HepG2 (cell line): ENCODE results near the gene FKBP1A. TPM values are rescaled to one million over a fixed set of nuclear protein-coding genes. Genes with fewer than 3 reads are reported as not detected.

Experiments
- ATAC-seq: fragments of 200-7000 bp; cut with Tn5 transposase; 3 replicates; pipeline ENCODE4 v1.9.1; 2020; ENCODE audit warnings: mild to moderate bottlenecking, moderate library complexity
- Bru-seq: library from RNA; stranded (reverse); fragments of 400-500 nt; gene quantifications from one replicate; lab custom pipeline; 2021; lab: Mats Ljungman, UMichigan
- BruChase-seq, 2 experiments: library from RNA; stranded (reverse); fragments of 400-500 nt; gene quantifications; one replicate each; lab custom pipeline; 2021; lab: Mats Ljungman, UMichigan
- BruUV-seq: library from RNA; stranded (reverse); fragments of 400-500 nt; replicated peaks from 2 replicates; lab custom pipeline; 2021; lab: Mats Ljungman, UMichigan
- CTCF ChIA-PET: fragments of 300-600 bp; formaldehyde crosslinking; extraction: SDS; loops from one replicate; lab custom pipeline; 2021; ENCODE audit warnings: low total read pairs, inconsistent platforms, low intra/inter-chr PET ratio; lab: Yijun Ruan, JAX
- POLR2A ChIA-PET: fragments of 350-600 bp; sonication (Branson Sonifier 250); formaldehyde crosslinking; loops from one replicate; lab custom pipeline; 2020; ENCODE audit warnings: antibody characterized with exemption, inconsistent platforms; lab: Yijun Ruan, JAX
- DNase-seq: peaks from one replicate; pipeline ENCODE4 v3.0.0-alpha.2; 2015; ENCODE audit warnings: low spot score
- FAIRE-seq: peaks from 3 replicates; lab custom pipeline; 2011; peaks lifted over from hg19 to GRCh38; lab: Jason Lieb, UNC
- H2AFZ ChIP-seq: one replicate; pipeline ENCODE4 v1.6.1; 2011; ENCODE audit warnings: low read length, inconsistent platforms
- H3K27ac ChIP-seq: fragments of 300-600 bp; 3 replicates; pipeline ENCODE4 v1.8.0; 2011; ENCODE audit warnings: mixed run types, mild to moderate bottlenecking, mixed read lengths, low read length, inconsistent platforms; ENCODE audit not compliant: insufficient read depth; ENCODE audit errors: extremely low read length
- H3K27me3 ChIP-seq, 2 experiments: fragments of 200-600 bp in 1 of 2; 2 replicates in 1 of 2; 3 replicates in 1 of 2; pipeline versions ENCODE4 v1.6.0 to v1.8.0; 2011; ENCODE audit warnings: low read length in 2 of 2, mild to moderate bottlenecking in 2 of 2, moderate library complexity in 2 of 2, inconsistent platforms in 1 of 2; ENCODE audit not compliant: insufficient read depth in 2 of 2, control insufficient read depth in 1 of 2
- H3K36me3 ChIP-seq, 2 experiments: fragments of 200-600 bp in 1 of 2; replicated peaks in 1 of 2; 2 replicates in 1 of 2; 3 replicates in 1 of 2; pipeline versions ENCODE4 v1.5.1 to v1.8.0; 2011; ENCODE audit warnings: low read length in 2 of 2, inconsistent platforms in 1 of 2; ENCODE audit not compliant: insufficient read depth in 2 of 2, control insufficient read depth in 1 of 2
- H3K4me1 ChIP-seq: 2 replicates; pipeline ENCODE4 v1.5.1; 2012; ENCODE audit warnings: low read length, inconsistent platforms; ENCODE audit not compliant: insufficient read depth
- H3K4me2 ChIP-seq: 2 replicates; pipeline ENCODE4 v1.6.0; 2011; ENCODE audit warnings: low read depth, low read length, inconsistent platforms
- H3K4me3 ChIP-seq, 3 experiments: fragments of 200-600 bp in 1 of 3; sonication (generic), shearing (Covaris generic) in 1 of 3; replicated peaks in 1 of 3; 2 replicates each; pipeline ENCODE4 v1.5.1; 2011 to 2016; ENCODE audit warnings: low read length in 3 of 3, inconsistent platforms in 2 of 3, low read depth in 2 of 3, mild to moderate bottlenecking in 2 of 3, control low read depth in 1 of 3, mixed read lengths in 1 of 3; ENCODE audit not compliant: insufficient read depth in 1 of 3
- H3K79me2 ChIP-seq: one replicate; pipeline ENCODE4 v1.6.1; 2011; ENCODE audit warnings: low read length, inconsistent platforms; ENCODE audit not compliant: insufficient read depth
- H3K9ac ChIP-seq: 2 replicates; pipeline ENCODE4 v1.6.0; 2011; ENCODE audit warnings: mild to moderate bottlenecking, low read depth, low read length, inconsistent platforms; ENCODE audit not compliant: insufficient read depth
- H3K9me3 ChIP-seq: 2 replicates; pipeline ENCODE4 v1.5.1; 2012; ENCODE audit warnings: mild to moderate bottlenecking, low read length
- H4K20me1 ChIP-seq: 2 replicates; pipeline ENCODE4 v1.6.0; 2011; ENCODE audit warnings: inconsistent platforms, mild to moderate bottlenecking, low read length, moderate library complexity; ENCODE audit not compliant: insufficient read depth
- BCL3 ChIP-seq: sonication (generic); formaldehyde crosslinking; IDR thresholded peaks from 2 replicates; pipeline ENCODE4 v1.5.1; 2020; ENCODE audit warnings: mild to moderate bottlenecking, missing genetic modification reagents, moderate library complexity
- KAT2B ChIP-seq: fragments of 150-350 bp; IDR thresholded peaks from 2 replicates; pipeline ENCODE4 v1.6.1; 2014; ENCODE audit warnings: low read depth, low read length, borderline replicate concordance
- KAT8 ChIP-seq: IDR thresholded peaks from 2 replicates; pipeline ENCODE4 v1.6.1; 2016; ENCODE audit warnings: missing genetic modification reagents, missing compliant biosample characterization
- RELA ChIP-seq: sonication (generic); formaldehyde crosslinking; IDR thresholded peaks from 2 replicates; pipeline ENCODE4 v1.4.0; 2020; ENCODE audit warnings: missing genetic modification reagents
- TSC22D2 ChIP-seq: sonication (generic); formaldehyde crosslinking; IDR thresholded peaks from 2 replicates; pipeline ENCODE4 v1.5.1; 2020; ENCODE audit warnings: missing genetic modification reagents, mild to moderate bottlenecking, borderline replicate concordance
- ZBTB49 ChIP-seq: sonication (generic); formaldehyde crosslinking; IDR thresholded peaks from 2 replicates; pipeline ENCODE4 v1.4.0; 2020; ENCODE audit warnings: missing genetic modification reagents, borderline replicate concordance
- ZFX ChIP-seq: sonication (generic); formaldehyde crosslinking; IDR thresholded peaks from 2 replicates; pipeline ENCODE4 v1.4.0; 2020; ENCODE audit warnings: mild to moderate bottlenecking, low read depth, missing genetic modification reagents, moderate library complexity
- ZNF549 ChIP-seq: sonication (generic); formaldehyde crosslinking; IDR thresholded peaks from 2 replicates; pipeline ENCODE4 v1.5.0; 2020; ENCODE audit warnings: missing genetic modification reagents
- WGBS: methylation state at CpG from one replicate; pipeline ENCODE4 v1.1.6; 2017; ENCODE audit warnings: low lambda C conversion rate; 5-methylcytosine and 5-hydroxymethylcytosine counted together
- in situ Hi-C: cut with HindIII; loops from 2 replicates; pipeline ENCODE4 v1.10.0; 2017; ENCODE audit warnings: low pct_unique_long_range_greater_than_20kb; ENCODE audit not compliant: extremely low pct_ligation_motif_present
- intact Hi-C: fragments of 100-400 bp; cut with micrococcal nuclease; formaldehyde crosslinking; loops from one replicate; pipeline ENCODE4 v1.10.0; 2022; ENCODE audit not compliant: unreplicated experiment
- long read RNA-seq, 2 experiments: library from RNA in 1 of 2; library from polyadenylated mRNA in 1 of 2; stranded (forward) in 1 of 2; unstranded in 1 of 2; transcript quantifications; one replicate each; pipeline ENCODE4 v2.0.0, GENCODE V29; 2019 to 2022
- polyA minus RNA-seq, 3 experiments: library from RNA; depleted of rRNA, polyadenylated mRNA; stranded (reverse); fragments of >200 nt; gene quantifications; 2 replicates each; pipeline ENCODE4 v1.2.3, GENCODE V29; 2011; ENCODE audit warnings: low replicate concordance in 1 of 3
- polyA plus RNA-seq, 8 experiments: library from polyadenylated mRNA; depleted of rRNA in 3 of 8; stranded (reverse) in 7 of 8; unstranded in 1 of 8; fragments of >200 nt; fragmentation: Illumina TruSeq in 4 of 8; extraction: Trizol in 4 of 8; gene quantifications; 2 replicates each; pipeline versions ENCODE4 v1.2.1 to v1.2.3, GENCODE V29; 2011 to 2016; ENCODE audit warnings: low read depth in 4 of 8, missing spikeins in 1 of 8, mixed read lengths in 1 of 8; ENCODE audit not compliant: insufficient read depth in 1 of 8
- total RNA-seq, 5 experiments: library from RNA; depleted of rRNA; stranded (reverse); fragments of >200 nt; fragmentation: Illumina TruSeq; extraction: Trizol; gene quantifications; 2 replicates each; pipeline ENCODE4 v1.2.3, GENCODE V29; 2016; ENCODE audit warnings: low read depth in 1 of 5
- TF ChIP-seq, protein P1 (sequence below): IDR thresholded peaks from 2 replicates; pipeline ENCODE4 v1.6.1; 2012; ENCODE audit warnings: inconsistent platforms

The FKBP1A gene
- total RNA-seq (2016; rRNA removed; fragmentation: Illumina TruSeq; extraction: Trizol) (119 and 188 TPM in 2 replicates), polyA plus RNA-seq (2011; rRNA removed) (436 and 468 TPM in 2 replicates), polyA minus RNA-seq (2011; rRNA and poly(A)+ RNA removed; ENCODE audit: low replicate concordance) (241 and 466 TPM in 2 replicates), Bru-seq, nascent RNA (percentile 97 among the genes with signal in this experiment), BruChase-seq, experiment 1, labeled RNA remaining after a 6-hour chase (percentile 99 among the genes with signal in this experiment), BruChase-seq, experiment 2, labeled RNA remaining after a 2-hour chase (percentile 99 among the genes with signal in this experiment)
- 32.5 and 44.9 TPM in 2 replicates for total RNA-seq (2016; cell fraction: cytosol; rRNA removed; fragmentation: Illumina TruSeq; extraction: Trizol; ENCODE audit: low read depth)
- total RNA-seq (2016; cell fraction: insoluble cytoplasmic fraction; rRNA removed; fragmentation: Illumina TruSeq; extraction: Trizol), result 120 and 187 TPM in 2 replicates
- total RNA-seq (2016; cell fraction: membrane; rRNA removed; fragmentation: Illumina TruSeq; extraction: Trizol), result 119 and 132 TPM in 2 replicates
- 70.0 and 93.2 TPM in 2 replicates for total RNA-seq (2016; cell fraction: nucleus; rRNA removed; fragmentation: Illumina TruSeq; extraction: Trizol)
- polyA plus RNA-seq (2011; cell fraction: cytosol; rRNA removed), result 445 and 560 TPM in 2 replicates
- polyA plus RNA-seq (2011; cell fraction: nucleus; rRNA removed), result 139 and 210 TPM in 2 replicates
- polyA plus RNA-seq (2012), result 286 and 329 TPM in 2 replicates
- 115 and 137 TPM in 2 replicates for polyA plus RNA-seq (2016; cell fraction: cytosol; fragmentation: Illumina TruSeq; extraction: Trizol; ENCODE audit: low read depth)
- polyA plus RNA-seq (2016; cell fraction: insoluble cytoplasmic fraction; fragmentation: Illumina TruSeq; extraction: Trizol; ENCODE audit: low read depth), result 594 and 645 TPM in 2 replicates
- polyA plus RNA-seq (2016; cell fraction: membrane; fragmentation: Illumina TruSeq; extraction: Trizol; ENCODE audit: low read depth), result 321 and 333 TPM in 2 replicates
- polyA plus RNA-seq (2016; cell fraction: nucleus; fragmentation: Illumina TruSeq; extraction: Trizol; ENCODE audit: insufficient read depth, low read depth), result 249 and 270 TPM in 2 replicates
- polyA minus RNA-seq (2011; cell fraction: cytosol; rRNA and poly(A)+ RNA removed), result 119 and 130 TPM in 2 replicates
- 63.7 and 102 TPM in 2 replicates for polyA minus RNA-seq (2011; cell fraction: nucleus; rRNA and poly(A)+ RNA removed)
- long read RNA-seq, experiment 1, transcript FKBP1A-203 (4 exons, 976 nt), result minor isoform, 22 of 558 reads
- long read RNA-seq, experiment 1, transcript FKBP1A-202 (4 exons, 747 nt), result minor isoform, 5 of 558 reads
- long read RNA-seq, experiment 1, transcript FKBP1A-211 (4 exons, 1,518 nt), result minor isoform, 8 of 558 reads
- long read RNA-seq, experiment 1, transcript FKBP1A-204 (5 exons, 1,622 nt), result major isoform, 474 of 558 reads
- long read RNA-seq, experiment 1, partial matches to known transcripts, result 8 of 558 reads
- long read RNA-seq, experiment 1, other reads (novel, unspliced or antisense), result 36 of 558 reads
- long read RNA-seq, experiment 2, transcript FKBP1A-204 (5 exons, 1,622 nt), result major isoform, 429 of 503 reads
- long read RNA-seq, experiment 2, transcript FKBP1A-202 (4 exons, 747 nt), result minor isoform, 5 of 503 reads
- long read RNA-seq, experiment 2, transcript FKBP1A-203 (4 exons, 976 nt), result minor isoform, 28 of 503 reads
- long read RNA-seq, experiment 2, partial matches to known transcripts, result 23 of 503 reads
- long read RNA-seq, experiment 2, other reads (novel, unspliced or antisense), result 16 of 503 reads

DNA sequence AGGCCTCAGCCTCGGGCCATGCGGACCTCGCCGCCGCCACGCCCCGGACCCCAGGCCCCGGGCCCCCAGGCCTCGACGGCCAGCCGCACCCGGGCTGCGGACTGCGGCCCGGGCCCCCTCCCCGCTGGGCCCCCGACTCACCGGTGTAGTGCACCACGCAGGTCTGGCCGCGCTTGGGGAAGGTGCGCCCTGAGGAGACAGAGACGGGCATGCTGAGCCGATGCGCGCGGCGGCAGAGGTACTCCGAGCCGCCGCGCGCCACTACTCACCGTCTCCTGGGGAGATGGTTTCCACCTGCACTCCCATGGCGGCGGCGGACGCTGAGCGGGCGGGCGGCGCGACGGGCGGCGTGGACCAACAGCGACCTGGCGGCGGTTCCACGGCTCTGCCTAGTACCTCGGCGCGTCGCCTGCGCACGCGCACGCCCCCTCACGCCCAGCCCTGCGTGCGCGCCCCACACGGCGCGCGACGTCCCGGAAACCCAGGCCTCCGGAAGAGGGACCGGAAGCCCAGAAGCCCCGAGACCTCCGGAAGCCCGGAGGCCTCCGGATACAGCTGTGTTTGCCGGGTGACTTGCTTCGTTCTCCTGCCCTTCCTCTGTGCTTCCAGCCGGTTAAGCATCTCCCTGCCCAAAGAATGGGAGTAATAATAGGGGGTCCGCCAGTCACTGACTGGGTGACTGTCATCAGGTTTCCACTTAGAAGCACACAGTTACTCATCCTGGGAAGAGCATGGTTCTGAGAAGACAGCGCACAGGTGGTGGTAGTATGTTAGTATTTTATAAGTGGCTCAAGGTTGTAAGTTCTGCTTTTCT, at the start of gene FKBP1A:
FKBP1A (minus strand) TSS at position 362 of the 814 bp plus-strand sequence; CDS start at position 306, 56 bp downstream.
- peak within 1 kb of the TSS; percentile 78 to 91 (median 91) for H3K4me3 ChIP-seq
- WGBS, result 2% methylated on average over 42 of the region's 79 CpGs
- ATAC-seq, result peak; percentile 95
- CTCF ChIA-PET, result interaction anchor here (1.0 kb wide), 1 partner anchor 111 kb away, joined by 3 read pairs; no protein-coding TSS in a partner anchor
- peak within 1 kb of the TSS; percentile 36 for H3K27ac ChIP-seq
- in situ Hi-C loops (no loop called here), intact Hi-C loops (loop anchor here (1.0 to 10.0 kb wide), 4 partner anchors 44 to 278 kb away; partner anchors contain the start of genes NSFL1C and PSMF1)
- peaks cover 4 to 20% of the 10 kb centered on the region in 2 experiments; a peak in 4 of 5 replicates for H3K36me3 ChIP-seq
- H2AFZ ChIP-seq, result peak within 1 kb of the TSS; percentile 74
- peak within 1 kb of the TSS; percentile 99 for H3K4me2 ChIP-seq
- peaks cover 49% of the 10 kb centered on the region for H3K79me2 ChIP-seq
- peaks cover 38% of the 10 kb centered on the region for H4K20me1 ChIP-seq
- H3K27me3 ChIP-seq, result peaks cover 0 to 17% of the 10 kb centered on the region in 2 experiments; a peak in 2 of 5 replicates
- no TSS peak for BruUV-seq
- POLR2A ChIA-PET, result interaction anchor here (0.7 to 4.7 kb wide), 13 partner anchors 9 to 1077 kb away, joined by 3 to 41 read pairs (median 4); partner anchors contain the start of genes NSFL1C, SDCBP2 and SNRPB
- peak within 1 kb of the TSS; percentile 89 for H3K9ac ChIP-seq
- peaks cover 53% of the 10 kb centered on the region for H3K4me1 ChIP-seq
- H3K9me3 ChIP-seq, result no peaks in the 10 kb centered on the region
- FAIRE-seq, result no peak
- peak; percentile 94 for DNase-seq
- TF ChIP-seq BCL3 (CRISPR knock-in tag) (peak; percentile 76; the same call in 1 of the 2 replicates), RELA (CRISPR knock-in tag) (peak; percentile 89), ZFX (peak; percentile 83), TSC22D2 (CRISPR knock-in tag) (peak; percentile 87; the same call in 1 of the 2 replicates), ZNF549 (CRISPR knock-in tag) (no peak), KAT2B (no peak), ZBTB49 (CRISPR knock-in tag) (no peak), KAT8 (CRISPR knock-in tag) (peak; percentile 99)
- TF ChIP-seq, protein P1, sequence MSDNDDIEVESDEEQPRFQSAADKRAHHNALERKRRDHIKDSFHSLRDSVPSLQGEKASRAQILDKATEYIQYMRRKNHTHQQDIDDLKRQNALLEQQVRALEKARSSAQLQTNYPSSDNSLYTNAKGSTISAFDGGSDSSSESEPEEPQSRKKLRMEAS, result peak; percentile 91
